Activated T-helper 2 cell treated with anti-CD3 and anti-CD28 coated beads, Interferon-gamma antibody, Interleukin-2, Interleukin-4, amounts not matched to agents 10 μg/mL and 5 μg/mL and 100 μg/mL, durations not matched to agents 14 hours and 24 hours and 36 hours (primary cell): Measurements from ENCODE around the gene ST8SIA2. TPM values are rescaled to one million over a fixed set of nuclear protein-coding genes. Genes with fewer than 3 reads are reported as not detected.
"Not testable (repeated sequence)": the region's sequence is repeated elsewhere in the genome, so short reads cannot be mapped to it uniquely, and the experiment has no call there.

Experiments used
- DNase-seq: peaks from one replicate; pipeline ENCODE4 v3.0.0; 2021; ENCODE audit warnings: low spot score
- H3K27ac Mint-ChIP-seq: one replicate; pipeline ENCODE4 v1.8.0; 2021; ENCODE audit warnings: mixed read lengths
- H3K27me3 Mint-ChIP-seq: one replicate; pipeline ENCODE4 v1.8.0; 2021; ENCODE audit warnings: low read depth, mixed read lengths
- H3K36me3 Mint-ChIP-seq: one replicate; pipeline ENCODE4 v1.8.0; 2021; ENCODE audit warnings: low read depth, mixed read lengths
- H3K4me1 Mint-ChIP-seq: one replicate; pipeline ENCODE4 v1.8.0; 2021; ENCODE audit warnings: low read depth, mixed read lengths
- H3K4me3 Mint-ChIP-seq: one replicate; pipeline ENCODE4 v1.8.0; 2021; ENCODE audit warnings: low read depth, mild to moderate bottlenecking, moderate library complexity, mixed read lengths
- H3K9me3 Mint-ChIP-seq: one replicate; pipeline ENCODE4 v1.8.0; 2021; ENCODE audit warnings: mixed read lengths
- intact Hi-C: fragments of 100-400 bp; cut with micrococcal nuclease; formaldehyde crosslinking; loops from one replicate; pipeline ENCODE4 v1.15.1; 2023
- total RNA-seq: library from RNA; stranded (reverse); gene quantifications from 2 replicates; pipeline ENCODE4 v1.2.3, GENCODE V29; 2022

The ST8SIA2 gene
- total RNA-seq, 1 donor from 2014 or later: not detected

DNA sequence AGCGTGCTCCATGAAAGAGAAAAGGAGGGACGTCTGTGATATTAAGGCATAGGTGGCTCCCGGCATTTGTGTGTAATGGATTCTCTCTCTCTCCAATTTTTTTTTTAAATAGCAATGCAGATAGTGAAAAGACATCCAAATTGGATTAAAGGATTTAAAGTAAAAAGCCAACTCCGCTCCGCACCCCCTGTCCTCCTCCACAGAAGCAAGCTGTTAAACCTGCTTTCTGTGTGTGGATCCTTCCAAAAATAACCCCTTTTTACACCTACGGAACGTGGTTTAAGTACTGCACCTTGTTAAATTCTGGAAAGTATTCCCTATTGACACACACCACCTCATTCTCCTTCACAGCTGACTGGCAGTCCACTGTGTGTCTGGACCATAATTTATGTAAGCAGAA lies 61.6 kb downstream of the ST8SIA2 start:
- Mint-ChIP-seq H3K4me3 (no peak overlapping the region), H3K9me3 (no peaks in the 10 kb centered on the region), H3K36me3 (no peaks in the 10 kb centered on the region), H3K27me3 (peaks cover 6% of the 10 kb centered on the region), H3K4me1 (no peaks in the 10 kb centered on the region), H3K27ac (no peak overlapping the region)
- no peak for DNase-seq
- intact Hi-C loops: no loop called here

DNA sequence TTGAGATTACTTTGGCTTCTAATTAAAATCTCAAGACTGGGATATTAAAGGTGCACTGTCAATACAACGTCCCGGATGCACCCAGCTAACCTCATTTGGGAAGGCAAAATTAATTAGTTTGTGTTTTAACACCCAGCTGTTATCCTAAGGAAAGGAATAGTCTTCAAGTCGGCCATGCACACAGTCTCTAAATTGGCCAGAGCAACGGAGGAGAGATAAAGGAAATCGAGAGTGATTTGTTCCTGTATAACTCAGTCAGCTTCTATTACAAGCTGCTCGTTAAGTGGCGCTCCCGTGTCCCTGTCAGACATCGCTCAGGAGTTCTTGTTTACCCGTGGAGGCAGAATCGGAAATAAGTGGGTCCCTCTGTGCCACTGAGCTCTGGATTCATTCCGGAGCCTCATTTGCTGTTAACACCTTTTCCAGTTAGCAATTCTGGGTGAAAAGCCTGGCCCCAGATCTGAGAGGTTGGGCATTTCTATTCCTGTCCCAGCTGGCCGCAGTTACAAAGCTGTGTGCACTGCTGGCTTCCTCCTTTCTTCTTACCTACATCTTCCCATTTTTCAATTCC lies 63.9 kb downstream of the ST8SIA2 start:
- Mint-ChIP-seq H3K9me3 (no peaks in the 10 kb centered on the region), H3K4me3 (no peak overlapping the region), H3K4me1 (no peaks in the 10 kb centered on the region), H3K36me3 (no peaks in the 10 kb centered on the region), H3K27me3 (peaks cover 6% of the 10 kb centered on the region), H3K27ac (no peak overlapping the region)
- no peak for DNase-seq
- intact Hi-C loops: no loop called here

DNA sequence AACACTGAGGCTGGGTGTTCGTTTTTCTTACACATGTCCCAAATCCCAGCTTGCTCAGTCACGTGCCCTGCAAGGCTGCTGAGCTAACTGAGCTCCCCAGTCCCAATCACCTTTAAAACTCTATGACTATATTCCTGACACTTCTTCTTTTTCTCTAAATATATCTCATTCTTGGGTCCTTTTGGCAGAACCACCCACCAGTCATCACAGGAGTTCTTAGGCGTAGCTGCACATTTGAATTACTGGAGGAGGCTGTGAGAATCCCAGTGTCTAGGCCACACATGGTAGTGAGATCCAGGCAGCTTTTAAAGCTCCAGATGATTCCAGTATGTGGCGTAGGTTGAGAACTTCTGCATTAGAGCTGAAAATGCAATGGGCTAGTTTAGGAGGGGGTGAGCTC lies 66.3 kb downstream of the ST8SIA2 start:
- H3K9me3 Mint-ChIP-seq: no peaks in the 10 kb centered on the region
- peaks cover 6% of the 10 kb centered on the region for H3K27me3 Mint-ChIP-seq
- no peak overlapping the region for H3K27ac Mint-ChIP-seq
- intact Hi-C loops: no loop called here
- no peak overlapping the region for H3K4me3 Mint-ChIP-seq
- no peak for DNase-seq
- H3K36me3 Mint-ChIP-seq: no peaks in the 10 kb centered on the region
- H3K4me1 Mint-ChIP-seq: no peaks in the 10 kb centered on the region

DNA sequence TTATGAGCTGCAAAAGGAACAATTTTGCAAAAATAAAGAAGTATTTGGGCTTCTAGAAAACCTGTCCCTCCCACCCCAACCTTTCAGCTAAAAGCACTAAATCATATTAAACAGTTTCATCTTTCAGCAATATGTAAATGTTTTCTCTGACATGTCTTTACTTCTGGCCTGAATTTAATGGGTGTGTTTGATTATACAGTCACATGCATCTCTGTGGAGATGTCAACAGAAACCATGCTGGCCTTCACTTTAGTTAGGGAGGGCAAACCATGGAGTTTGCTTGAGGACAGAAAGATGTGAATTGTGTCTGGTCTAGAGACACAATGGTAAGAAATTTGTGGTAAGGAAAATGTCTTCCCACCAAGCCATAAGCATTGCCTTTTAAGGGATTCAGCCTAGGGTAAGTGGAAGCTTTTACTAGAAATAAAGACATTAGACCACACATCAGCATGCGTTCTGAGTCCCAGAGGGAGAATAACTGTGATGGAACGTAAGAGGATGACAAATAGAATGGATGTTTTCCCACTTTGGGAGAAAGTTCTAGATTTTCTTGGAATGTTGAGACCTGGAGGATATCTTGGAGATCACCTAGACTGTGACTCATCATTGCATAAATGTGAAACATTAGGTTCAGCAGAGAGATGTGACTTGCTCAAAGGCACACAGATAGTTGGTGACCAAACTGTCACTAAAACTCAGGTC lies 68.9 kb downstream of the ST8SIA2 start:
- no peak overlapping the region for H3K4me3 Mint-ChIP-seq
- intact Hi-C loops: no loop called here
- H3K27ac Mint-ChIP-seq: no peak overlapping the region
- H3K36me3 Mint-ChIP-seq: no peaks in the 10 kb centered on the region
- H3K4me1 Mint-ChIP-seq: no peaks in the 10 kb centered on the region
- DNase-seq: no peak
- peaks cover 1% of the 10 kb centered on the region for H3K27me3 Mint-ChIP-seq
- H3K9me3 Mint-ChIP-seq: no peaks in the 10 kb centered on the region

DNA sequence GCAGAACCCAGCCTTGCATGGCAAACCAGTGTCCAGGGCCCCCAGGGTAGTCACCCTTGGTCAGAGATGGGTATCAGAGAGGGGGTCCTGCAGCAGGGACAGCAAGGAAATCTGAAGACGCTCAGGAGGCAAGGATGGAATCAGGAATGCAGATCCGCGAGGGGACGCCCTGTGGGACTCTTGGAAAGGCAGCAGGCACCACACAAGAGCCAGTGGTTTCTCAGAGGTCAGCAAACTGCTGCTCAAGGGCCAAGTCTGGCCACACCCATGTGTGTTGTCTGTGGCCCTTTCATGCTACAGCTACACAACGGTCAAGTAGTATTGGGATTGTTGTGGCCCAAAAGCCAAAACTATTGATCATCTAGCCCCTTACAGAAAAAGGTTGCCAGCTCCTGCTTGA lies 69.7 kb downstream of the ST8SIA2 start:
- no peaks in the 10 kb centered on the region for H3K27me3 Mint-ChIP-seq
- no peaks in the 10 kb centered on the region for H3K4me1 Mint-ChIP-seq
- H3K27ac Mint-ChIP-seq: no peak overlapping the region
- H3K9me3 Mint-ChIP-seq: no peaks in the 10 kb centered on the region
- intact Hi-C loops: no loop called here
- no peaks in the 10 kb centered on the region for H3K36me3 Mint-ChIP-seq
- no peak overlapping the region for H3K4me3 Mint-ChIP-seq
- DNase-seq: no peak

DNA sequence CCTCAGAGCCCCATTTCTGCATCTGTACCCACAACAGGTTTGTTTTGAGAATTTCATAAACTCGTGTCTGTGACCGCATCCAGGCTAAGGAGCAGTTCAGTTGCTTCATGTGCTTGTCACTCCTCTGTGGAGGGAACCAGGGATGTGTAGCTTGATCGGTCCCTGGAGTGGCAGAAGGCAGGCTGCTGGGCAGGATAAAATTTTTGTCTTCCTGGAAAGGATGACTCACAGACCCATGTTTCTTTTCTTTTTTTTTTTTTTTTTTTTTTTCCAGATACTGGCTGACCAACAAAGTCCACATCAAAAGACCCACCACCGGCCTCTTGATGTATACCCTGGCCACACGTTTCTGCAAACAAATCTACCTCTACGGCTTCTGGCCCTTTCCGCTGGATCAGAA lies 70.1 kb downstream of the ST8SIA2 start:
- H3K36me3 Mint-ChIP-seq: no peaks in the 10 kb centered on the region
- no peaks in the 10 kb centered on the region for H3K4me1 Mint-ChIP-seq
- no peak overlapping the region for H3K4me3 Mint-ChIP-seq
- no peaks in the 10 kb centered on the region for H3K9me3 Mint-ChIP-seq
- intact Hi-C loops: no loop called here
- H3K27ac Mint-ChIP-seq: no peak overlapping the region
- no peaks in the 10 kb centered on the region for H3K27me3 Mint-ChIP-seq
- no peak for DNase-seq

DNA sequence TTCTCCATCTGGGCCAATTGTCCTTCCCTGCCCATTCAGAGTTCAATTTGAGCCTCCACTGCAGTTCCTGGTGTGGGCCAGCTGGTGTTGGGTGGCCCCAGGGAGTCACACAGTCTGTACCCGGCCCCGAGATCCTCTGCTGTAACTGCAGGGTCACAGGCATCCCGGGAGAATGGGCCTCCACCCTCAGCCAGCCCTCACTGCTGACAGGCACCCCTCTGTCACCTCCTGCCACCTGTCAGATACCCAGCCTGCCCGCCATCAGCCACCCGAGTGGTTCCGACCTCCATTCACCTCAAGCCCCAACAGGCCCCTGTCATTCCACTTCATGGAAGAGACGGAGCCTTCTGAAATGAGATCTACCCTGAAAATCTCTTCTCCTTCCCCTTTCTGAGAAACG lies 73.2 kb downstream of the ST8SIA2 start:
- H3K9me3 Mint-ChIP-seq: no peaks in the 10 kb centered on the region
- intact Hi-C loops: no loop called here
- no peaks in the 10 kb centered on the region for H3K4me1 Mint-ChIP-seq
- DNase-seq: no peak
- H3K27ac Mint-ChIP-seq: no peak overlapping the region
- H3K36me3 Mint-ChIP-seq: no peaks in the 10 kb centered on the region
- H3K27me3 Mint-ChIP-seq: no peaks in the 10 kb centered on the region
- H3K4me3 Mint-ChIP-seq: no peak overlapping the region

DNA sequence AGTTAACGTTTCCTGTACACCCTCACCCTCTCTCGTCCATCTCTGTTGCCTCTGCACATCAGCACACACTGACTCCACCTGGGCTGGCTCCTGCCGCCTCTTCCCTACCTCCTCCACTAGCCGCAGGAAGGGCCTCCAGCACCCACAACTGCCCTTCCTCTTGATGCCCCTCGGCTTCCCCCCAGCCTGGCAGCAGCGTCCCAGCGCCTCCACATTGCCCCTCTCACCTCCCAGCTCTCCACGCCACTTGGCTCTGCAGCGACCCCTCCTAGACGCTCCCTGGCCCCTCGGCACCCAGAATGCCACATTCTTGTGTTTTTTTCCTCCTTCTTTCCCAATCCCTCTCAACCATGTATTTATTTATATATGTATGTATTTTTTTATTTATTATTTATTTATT lies 73.6 kb downstream of the ST8SIA2 start:
- Mint-ChIP-seq H3K27ac (no peak overlapping the region), H3K27me3 (no peaks in the 10 kb centered on the region), H3K36me3 (no peaks in the 10 kb centered on the region), H3K4me1 (no peaks in the 10 kb centered on the region), H3K9me3 (no peaks in the 10 kb centered on the region), H3K4me3 (no peak overlapping the region)
- intact Hi-C loops: no loop called here
- no peak for DNase-seq

DNA sequence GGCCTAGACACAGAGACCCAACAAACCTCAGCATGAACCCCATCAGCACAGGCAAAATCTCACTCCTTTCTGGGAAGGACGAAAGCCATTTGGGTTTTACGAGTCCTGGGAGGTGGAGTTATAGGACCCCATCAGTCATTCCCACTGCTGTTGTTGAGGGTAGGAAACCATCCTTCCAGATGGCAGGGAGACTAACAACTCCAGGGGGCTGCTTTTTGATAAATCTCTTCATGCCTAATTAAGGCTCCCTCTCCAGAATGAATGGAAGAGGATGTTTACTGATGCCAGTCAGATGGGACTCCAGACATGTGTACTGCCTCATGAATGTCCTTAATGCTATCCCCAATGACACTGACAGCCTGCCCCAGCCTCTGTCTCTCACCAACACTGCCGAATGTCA lies 75.3 kb downstream of the ST8SIA2 start:
- Mint-ChIP-seq H3K4me3 (no peak overlapping the region), H3K9me3 (no peaks in the 10 kb centered on the region), H3K27me3 (no peaks in the 10 kb centered on the region), H3K27ac (no peak overlapping the region), H3K4me1 (no peaks in the 10 kb centered on the region), H3K36me3 (no peaks in the 10 kb centered on the region)
- DNase-seq: no peak
- intact Hi-C loops: no loop called here

DNA sequence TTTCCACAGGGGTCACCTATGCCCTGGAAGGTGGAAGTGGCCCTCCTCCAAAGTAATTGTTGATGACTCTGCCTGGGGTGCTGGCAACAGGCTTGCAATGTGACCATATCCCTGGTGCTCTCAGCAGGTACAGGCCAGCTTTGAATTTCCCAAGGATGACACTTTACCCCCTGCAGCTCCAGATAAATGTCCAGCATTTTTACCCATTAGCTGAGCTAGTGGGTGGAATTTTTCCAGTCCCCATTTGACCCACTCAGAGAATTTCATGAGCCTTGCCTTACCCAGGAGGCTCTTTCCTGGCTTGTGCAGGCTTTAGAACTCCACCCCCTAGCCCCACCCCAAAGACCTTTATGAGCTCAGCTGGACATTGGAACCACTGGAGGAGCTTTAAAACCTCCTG lies 77.6 kb downstream of the ST8SIA2 start:
- DNase-seq: no peak

DNA sequence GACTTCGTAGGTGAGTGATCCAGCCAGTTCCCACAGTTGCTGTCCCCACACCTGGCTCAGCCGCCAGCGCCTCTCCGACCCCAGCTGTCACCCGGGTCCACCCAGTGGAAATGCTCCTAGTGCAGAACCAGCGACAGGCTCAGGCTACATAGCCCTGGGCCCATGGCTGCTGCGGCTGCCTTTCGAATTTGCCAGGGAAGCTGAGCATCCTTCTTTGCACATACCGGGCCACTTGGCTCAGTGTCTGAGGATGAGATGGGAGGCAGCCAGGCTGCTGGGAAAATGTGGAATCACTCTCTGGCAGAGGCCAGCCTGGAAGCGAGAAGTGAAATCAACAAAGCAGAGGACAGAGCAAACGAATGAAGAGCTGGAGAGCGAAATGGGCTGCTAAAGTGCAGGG lies 80.1 kb downstream of the ST8SIA2 start:
- intact Hi-C loops: no loop called here
- Mint-ChIP-seq H3K9me3 (no peaks in the 10 kb centered on the region), H3K27ac (no peak overlapping the region), H3K4me3 (no peak overlapping the region), H3K27me3 (no peaks in the 10 kb centered on the region), H3K4me1 (no peaks in the 10 kb centered on the region), H3K36me3 (no peaks in the 10 kb centered on the region)
- no peak for DNase-seq

More for the DNA sequence above, 77.6 kb downstream of the ST8SIA2 start:
- no peaks in the 10 kb centered on the region for H3K9me3 Mint-ChIP-seq
- no peaks in the 10 kb centered on the region for H3K4me1 Mint-ChIP-seq
- no peaks in the 10 kb centered on the region for H3K27me3 Mint-ChIP-seq
- H3K4me3 Mint-ChIP-seq: no peak overlapping the region
- no peaks in the 10 kb centered on the region for H3K36me3 Mint-ChIP-seq
- no peak overlapping the region for H3K27ac Mint-ChIP-seq
- intact Hi-C loops: no loop called here

DNA sequence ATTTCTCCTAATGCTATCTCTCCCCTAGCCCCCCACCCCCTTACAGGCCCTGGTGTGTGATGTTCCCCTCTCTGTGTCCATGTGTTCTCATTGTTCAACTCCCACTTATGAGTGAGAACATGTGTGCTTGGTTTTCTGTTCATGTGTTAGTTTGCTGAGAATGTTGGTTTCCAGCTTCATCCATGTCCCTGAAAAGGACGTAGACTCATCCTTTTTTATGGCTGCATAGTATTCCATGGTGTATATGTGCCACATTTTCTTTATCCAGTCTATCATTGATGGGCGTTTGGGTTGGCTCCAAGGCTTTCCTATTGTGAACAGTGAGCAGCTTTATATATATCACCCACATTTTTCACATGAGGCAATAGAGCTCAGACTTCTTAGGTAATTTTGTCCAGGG lies 86.0 kb downstream of the ST8SIA2 start:
- H3K4me3 Mint-ChIP-seq, intact Hi-C loops, H3K4me1 Mint-ChIP-seq: not testable (repeated sequence)

DNA sequence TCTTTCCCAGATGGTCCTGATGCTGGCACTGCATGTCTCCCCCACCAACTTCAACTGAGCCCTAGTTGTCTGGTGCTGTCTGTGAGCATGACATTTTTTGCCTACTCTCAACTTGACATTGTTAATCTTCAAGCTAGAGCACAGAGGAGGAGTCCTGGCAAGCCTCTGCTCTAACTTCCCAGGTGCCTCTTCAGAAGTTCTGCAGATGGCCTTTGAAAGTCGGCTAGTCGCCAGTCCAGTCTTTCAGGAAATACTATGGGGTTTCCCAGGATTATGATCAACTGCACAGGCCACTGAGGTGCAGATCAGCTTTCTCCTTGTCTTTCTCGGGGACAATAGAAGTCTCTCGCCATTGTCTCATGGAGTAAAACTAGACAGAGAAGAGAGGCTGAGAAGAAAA lies 86.7 kb downstream of the ST8SIA2 start:
- no peaks in the 10 kb centered on the region for H3K9me3 Mint-ChIP-seq
- intact Hi-C loops: no loop called here
- DNase-seq: no peak
- H3K27me3 Mint-ChIP-seq: no peaks in the 10 kb centered on the region
- H3K36me3 Mint-ChIP-seq: no peaks in the 10 kb centered on the region
- no peak overlapping the region for H3K27ac Mint-ChIP-seq
- no peaks in the 10 kb centered on the region for H3K4me1 Mint-ChIP-seq
- H3K4me3 Mint-ChIP-seq: no peak overlapping the region

More for the DNA sequence above, 86.0 kb downstream of the ST8SIA2 start:
- not testable (repeated sequence) for DNase-seq, H3K27me3 Mint-ChIP-seq, H3K9me3 Mint-ChIP-seq, H3K27ac Mint-ChIP-seq, H3K36me3 Mint-ChIP-seq

DNA sequence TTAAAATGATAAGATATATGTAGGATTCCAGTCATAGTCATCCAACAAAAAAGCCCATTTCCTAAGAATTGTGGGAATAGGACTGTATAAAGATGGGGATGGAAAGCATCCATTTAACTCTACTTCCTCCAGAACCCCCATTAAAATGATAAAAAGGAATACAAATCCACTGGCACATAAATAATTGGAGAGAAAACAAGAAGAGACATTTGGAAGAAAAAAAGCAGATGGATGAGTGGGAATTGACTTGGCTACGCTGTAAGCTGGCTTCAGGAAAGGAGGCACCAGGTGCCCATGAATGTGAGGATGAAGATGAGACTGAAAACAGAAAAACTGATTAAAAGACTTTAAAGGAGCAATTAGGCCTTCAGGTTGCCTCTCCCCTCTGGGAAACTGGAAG lies 91.8 kb downstream of the ST8SIA2 start:
- H3K36me3 Mint-ChIP-seq: no peaks in the 10 kb centered on the region
- H3K9me3 Mint-ChIP-seq: no peaks in the 10 kb centered on the region
- no peaks in the 10 kb centered on the region for H3K4me1 Mint-ChIP-seq
- no peak for DNase-seq
- intact Hi-C loops: no loop called here
- no peak overlapping the region for H3K27ac Mint-ChIP-seq
- H3K27me3 Mint-ChIP-seq: no peaks in the 10 kb centered on the region
- H3K4me3 Mint-ChIP-seq: no peak overlapping the region
